ENCODE measurements around the gene SGO1.

DNA sequence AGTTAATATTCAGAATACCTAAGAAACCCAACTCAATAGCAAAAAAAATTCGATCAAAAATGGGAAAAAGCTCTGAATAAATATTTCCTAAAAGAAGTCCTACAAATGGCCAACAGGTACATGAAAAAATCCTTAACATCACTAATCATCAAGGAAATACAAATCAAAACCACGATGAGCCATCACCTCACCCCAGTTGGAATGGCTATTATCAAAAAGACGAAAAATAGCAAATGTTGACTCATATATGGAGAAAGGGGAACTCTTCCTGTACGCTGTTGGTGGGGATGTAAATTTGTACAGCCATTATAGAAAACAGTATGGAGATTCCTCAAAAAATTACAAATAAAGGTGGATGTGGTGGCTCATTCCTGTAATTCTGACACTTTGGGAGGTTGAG is 29.6 kb upstream of the SGO1 start:
- TF ChIP-seq SUZ12 (IDR thresholded peaks at IDR 0.05; ENCODE audit: extremely low read depth, insufficient read depth, insufficient read length) (no peak), YY1 (IDR thresholded peaks at IDR 0.05; ENCODE audit: insufficient read depth, insufficient read length) (no peak)

All from NT2/D1 (cell line).